Keratinocyte (primary cell): ENCODE data around the gene CCL13. TPM values are rescaled to one million over a fixed set of nuclear protein-coding genes. Genes with fewer than 3 reads are reported as not detected.

Experiments used
- DNase-seq: peaks from one replicate; pipeline ENCODE4 v3.0.0-alpha.2; 2011; ENCODE audit warnings: low read depth, missing footprints, low spot score
- FAIRE-seq: peaks from 2 replicates; lab custom pipeline; 2011; peaks lifted over from hg19 to GRCh38; lab: Jason Lieb, UNC
- H2AFZ ChIP-seq: 2 replicates; pipeline ENCODE4 v1.6.0; 2012; ENCODE audit warnings: low read length, control low read depth, inconsistent platforms; ENCODE audit not compliant: control insufficient read depth
- H3K27ac ChIP-seq: 2 replicates; pipeline ENCODE4 v1.5.1; 2011; ENCODE audit warnings: low read length; ENCODE audit not compliant: control insufficient read depth, insufficient read depth
- H3K27me3 ChIP-seq: 3 replicates; pipeline ENCODE4 v1.6.0; 2011; ENCODE audit warnings: low read length; ENCODE audit not compliant: control insufficient read depth, insufficient read depth; ENCODE audit errors: extremely low read depth
- H3K36me3 ChIP-seq, 2 experiments: 2 replicates in 1 of 2; 3 replicates in 1 of 2; pipeline ENCODE4 v1.5.1; 2011; ENCODE audit warnings: low read length in 2 of 2, mild to moderate bottlenecking in 1 of 2; ENCODE audit not compliant: control insufficient read depth in 2 of 2, insufficient read depth in 2 of 2; ENCODE audit errors: extremely low read depth in 1 of 2
- H3K4me1 ChIP-seq: 3 replicates; pipeline ENCODE4 v1.5.1; 2011; ENCODE audit warnings: low read length; ENCODE audit not compliant: control insufficient read depth, insufficient read depth; ENCODE audit errors: extremely low read depth
- H3K4me2 ChIP-seq: 3 replicates; pipeline ENCODE4 v1.6.0; 2011; ENCODE audit warnings: low read depth, low read length; ENCODE audit not compliant: control insufficient read depth, insufficient read depth; ENCODE audit errors: extremely low read depth
- H3K4me3 ChIP-seq, 3 experiments: fragments of 200-600 bp in 1 of 3; sonication (generic) in 1 of 3; 2 replicates in 2 of 3; 3 replicates in 1 of 3; pipeline ENCODE4 v1.5.1; 2011 to 2016; ENCODE audit warnings: low read length in 3 of 3, mild to moderate bottlenecking in 3 of 3, control low read depth in 2 of 3, inconsistent platforms in 1 of 3, low read depth in 1 of 3, mixed read lengths in 1 of 3, mixed run types in 1 of 3, moderate library complexity in 1 of 3; ENCODE audit not compliant: control insufficient read depth in 2 of 3, insufficient read depth in 2 of 3; ENCODE audit errors: extremely low read depth in 1 of 3
- H3K79me2 ChIP-seq: 2 replicates; pipeline ENCODE4 v1.6.0; 2012; ENCODE audit warnings: low read length; ENCODE audit not compliant: control insufficient read depth, insufficient read depth
- H3K9ac ChIP-seq: 3 replicates; pipeline ENCODE4 v1.6.0; 2011; ENCODE audit warnings: low read length; ENCODE audit not compliant: control insufficient read depth, insufficient read depth; ENCODE audit errors: extremely low read depth
- H3K9me1 ChIP-seq: 3 replicates; pipeline ENCODE4 v1.6.0; 2011; ENCODE audit warnings: low read length; ENCODE audit not compliant: control insufficient read depth, insufficient read depth; ENCODE audit errors: extremely low read depth
- H3K9me3 ChIP-seq: 2 replicates; pipeline ENCODE4 v1.5.1; 2012; ENCODE audit warnings: low read depth, low read length; ENCODE audit not compliant: control insufficient read depth
- H4K20me1 ChIP-seq: 3 replicates; pipeline ENCODE4 v1.6.0; 2011; ENCODE audit warnings: low read length; ENCODE audit not compliant: control insufficient read depth, insufficient read depth; ENCODE audit errors: extremely low read depth
- CTCF ChIP-seq, 3 experiments: IDR thresholded peaks in 1 of 3; conservative IDR thresholded peaks in 1 of 3; optimal IDR thresholded peaks in 1 of 3; 2 replicates in 2 of 3; 3 replicates in 1 of 3; pipeline versions ENCODE3 to v1.5.1; 2011; ENCODE audit warnings: low read length in 3 of 3, mild to moderate bottlenecking in 3 of 3, moderate library complexity in 2 of 3, control low read depth in 1 of 3, inconsistent platforms in 1 of 3; ENCODE audit not compliant: insufficient read depth in 2 of 3; ENCODE audit errors: extremely low read depth in 1 of 3
- EZH2 ChIP-seq: IDR thresholded peaks from one replicate; pipeline ENCODE4 v1.6.1; 2012; ENCODE audit warnings: inconsistent platforms, mild to moderate bottlenecking, low read length, moderate library complexity
- dilution Hi-C: fragments of 300-500 bp; cut with MboI; formaldehyde crosslinking; loops from one replicate; pipeline ENCODE4 v1.7.0; 2020; ENCODE audit warnings: low sequenced_read_pairs; ENCODE audit not compliant: extremely low pct_ligation_motif_present
- polyA plus RNA-seq, 5 experiments: library from polyadenylated mRNA; depleted of rRNA in 3 of 5; stranded (reverse) in 3 of 5; stranded (forward) in 1 of 5; unstranded in 1 of 5; fragments of >200 nt; gene quantifications; 1 replicate in 1 of 5; 2 replicates in 3 of 5; 3 replicates in 1 of 5; pipeline versions ENCODE4 v1.2.1 to v1.2.3, GENCODE V29; 2011 to 2012; ENCODE audit warnings: missing spikeins in 2 of 5, low read depth in 1 of 5, low replicate concordance in 1 of 5

The CCL13 gene
- polyA plus RNA-seq, 1 donor (not counting 4 experiments of a cell fraction or from before 2014, with no cell fraction given): not detected

GRCh38 chr17:34352191-34352590 lies 4.1 kb upstream of the CCL13 start:
- Histone ChIP-seq H3K4me2 (no peak overlapping the region), H3K27me3 (peaks cover 2% of the 10 kb centered on the region), H3K79me2 (no peaks in the 10 kb centered on the region), H3K4me1 (no peaks in the 10 kb centered on the region), H2AFZ (no peak overlapping the region), H4K20me1 (no peaks in the 10 kb centered on the region), H3K9ac (no peak overlapping the region), H3K9me1 (no peaks in the 10 kb centered on the region), H3K27ac (no peak overlapping the region), H3K36me3 (no peaks in the 10 kb centered on the region), H3K4me3 (no peak overlapping the region), H3K9me3 (no peaks in the 10 kb centered on the region)
- dilution Hi-C loops: loop anchor here (25.0 kb wide), 1 partner anchor 140 kb away; no protein-coding TSS in a partner anchor
- DNase-seq (no peak), FAIRE-seq (no peak)
- TF ChIP-seq EZH2 (no peak), CTCF (optimal IDR thresholded peaks at IDR 0.05 in 1 of 3, IDR thresholded peaks at IDR 0.05 in 1 of 3, conservative IDR thresholded peaks at IDR 0.05 in 1 of 3; ENCODE audit: extremely low read depth in 1 of 3, insufficient read depth in 2 of 3, low read length in 3 of 3) (no peak)

GRCh38 chr17:34354637-34355036 lies 1.6 kb upstream of the CCL13 start:
- H3K4me3 ChIP-seq: no peak overlapping the region
- H3K79me2 ChIP-seq: no peaks in the 10 kb centered on the region
- no peak overlapping the region for H3K27ac ChIP-seq
- H3K4me2 ChIP-seq: no peak overlapping the region
- DNase-seq: no peak
- H3K9me3 ChIP-seq: no peaks in the 10 kb centered on the region
- no peaks in the 10 kb centered on the region for H3K4me1 ChIP-seq
- H2AFZ ChIP-seq: no peak overlapping the region
- H3K36me3 ChIP-seq: no peaks in the 10 kb centered on the region
- no peaks in the 10 kb centered on the region for H3K9me1 ChIP-seq
- TF ChIP-seq CTCF (optimal IDR thresholded peaks at IDR 0.05 in 1 of 3, IDR thresholded peaks at IDR 0.05 in 1 of 3, conservative IDR thresholded peaks at IDR 0.05 in 1 of 3; ENCODE audit: extremely low read depth in 1 of 3, insufficient read depth in 2 of 3, low read length in 3 of 3): no peak
- TF ChIP-seq EZH2: no peak
- no peaks in the 10 kb centered on the region for H4K20me1 ChIP-seq
- peaks cover 2% of the 10 kb centered on the region for H3K27me3 ChIP-seq
- dilution Hi-C loops: loop anchor here (25.0 kb wide), 1 partner anchor 142 kb away; no protein-coding TSS in a partner anchor
- no peak for FAIRE-seq
- H3K9ac ChIP-seq: no peak overlapping the region
